ENCODE data around the gene MICAL2.

MICAL2 gene

DNA sequence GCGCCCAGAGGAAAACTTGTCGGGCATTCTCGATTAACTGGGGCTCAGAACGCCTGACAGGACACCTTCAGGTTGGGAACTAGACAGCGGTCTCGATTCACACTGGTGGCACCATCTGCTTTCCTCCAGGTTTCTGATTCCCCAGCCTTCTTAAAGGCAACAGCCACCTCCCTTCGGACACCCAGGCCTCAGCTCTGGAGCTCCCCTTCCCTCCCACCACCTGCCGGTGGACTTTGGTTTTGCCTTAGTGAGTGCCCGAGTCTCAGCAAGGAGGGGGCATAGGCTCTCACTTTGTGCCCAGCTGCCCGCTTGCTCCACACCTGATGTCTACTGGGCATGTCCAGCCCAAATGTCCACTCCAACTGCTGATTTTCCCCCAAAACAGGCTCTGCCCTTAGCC lies 156.6 kb downstream of the MICAL2 start (continued):
- TF ChIP-seq, protein P1, sequence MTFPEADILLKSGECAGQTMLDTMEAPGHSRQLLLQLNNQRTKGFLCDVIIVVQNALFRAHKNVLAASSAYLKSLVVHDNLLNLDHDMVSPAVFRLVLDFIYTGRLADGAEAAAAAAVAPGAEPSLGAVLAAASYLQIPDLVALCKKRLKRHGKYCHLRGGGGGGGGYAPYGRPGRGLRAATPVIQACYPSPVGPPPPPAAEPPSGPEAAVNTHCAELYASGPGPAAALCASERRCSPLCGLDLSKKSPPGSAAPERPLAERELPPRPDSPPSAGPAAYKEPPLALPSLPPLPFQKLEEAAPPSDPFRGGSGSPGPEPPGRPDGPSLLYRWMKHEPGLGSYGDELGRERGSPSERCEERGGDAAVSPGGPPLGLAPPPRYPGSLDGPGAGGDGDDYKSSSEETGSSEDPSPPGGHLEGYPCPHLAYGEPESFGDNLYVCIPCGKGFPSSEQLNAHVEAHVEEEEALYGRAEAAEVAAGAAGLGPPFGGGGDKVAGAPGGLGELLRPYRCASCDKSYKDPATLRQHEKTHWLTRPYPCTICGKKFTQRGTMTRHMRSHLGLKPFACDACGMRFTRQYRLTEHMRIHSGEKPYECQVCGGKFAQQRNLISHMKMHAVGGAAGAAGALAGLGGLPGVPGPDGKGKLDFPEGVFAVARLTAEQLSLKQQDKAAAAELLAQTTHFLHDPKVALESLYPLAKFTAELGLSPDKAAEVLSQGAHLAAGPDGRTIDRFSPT (tag by site-specific recombination; IDR thresholded peaks at IDR 0.05), result no peak

DNA sequence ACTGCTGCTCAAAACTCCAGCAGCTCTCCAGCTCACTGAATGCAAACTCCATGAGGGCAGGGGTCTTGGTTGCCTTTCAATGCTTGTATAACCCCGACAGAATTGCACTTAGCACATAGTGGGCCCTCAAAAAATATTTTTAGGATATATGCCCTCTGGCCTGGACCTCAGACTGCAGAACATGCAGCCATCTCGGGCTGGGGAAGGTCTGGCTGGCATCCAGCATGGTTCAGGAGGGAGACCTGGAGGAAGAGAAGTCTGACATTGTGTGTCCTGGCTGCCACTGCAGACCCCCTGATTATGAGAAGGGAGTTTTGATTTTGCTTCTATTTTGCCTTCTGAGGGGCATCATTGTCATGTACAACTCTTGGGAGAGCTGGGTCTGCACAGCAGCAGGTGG lies 157.5 kb downstream of the MICAL2 start:
- ChIA-PET POLR2A (no interaction called here), CTCF (interaction anchor here (0.7 kb wide), 1 partner anchor 33 kb away, joined by 3 read pairs; no protein-coding TSS in a partner anchor)

DNA sequence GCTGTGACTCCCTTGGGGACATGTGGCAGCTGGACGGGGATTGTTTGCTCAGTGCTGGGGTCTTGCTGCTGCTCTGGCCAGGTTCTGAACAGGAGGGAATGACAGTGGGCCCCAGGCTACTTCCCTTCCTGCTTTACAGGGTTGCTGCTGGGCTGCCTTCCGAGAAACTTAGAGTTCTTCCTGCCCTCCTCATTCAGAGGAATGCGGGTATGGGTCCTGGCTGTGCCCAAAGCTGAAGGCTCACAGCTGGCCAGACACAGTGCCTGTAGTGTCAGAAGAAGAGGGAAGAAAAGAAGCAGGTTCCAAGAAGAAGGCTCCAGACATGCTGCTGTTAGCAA lies 158.7 kb downstream of the MICAL2 start:
- no peak overlapping the region for H3K4me3 ChIP-seq (ENCODE audit: low read depth, low read length)
- no peaks in the 10 kb centered on the region for H3K36me3 ChIP-seq (ENCODE audit: control insufficient read depth in 2 of 2, insufficient read depth in 1 of 2, low read length in 2 of 2)
- POLR2A ChIA-PET, result no interaction called here
- H3K27ac ChIP-seq (ENCODE audit: extremely low read depth, low read depth, low read length), result no peak overlapping the region
- no peaks in the 10 kb centered on the region for H3K9me3 ChIP-seq (ENCODE audit: control insufficient read depth, insufficient read depth, low read depth, low read length)
- TF ChIP-seq ZFP41 (tag by site-specific recombination; IDR thresholded peaks at IDR 0.05; ENCODE audit: borderline replicate concordance), result no peak
- peak; percentile 48 for TF ChIP-seq ZIC2 (tag by site-specific recombination; IDR thresholded peaks at IDR 0.05)
- TF ChIP-seq, protein P2, sequence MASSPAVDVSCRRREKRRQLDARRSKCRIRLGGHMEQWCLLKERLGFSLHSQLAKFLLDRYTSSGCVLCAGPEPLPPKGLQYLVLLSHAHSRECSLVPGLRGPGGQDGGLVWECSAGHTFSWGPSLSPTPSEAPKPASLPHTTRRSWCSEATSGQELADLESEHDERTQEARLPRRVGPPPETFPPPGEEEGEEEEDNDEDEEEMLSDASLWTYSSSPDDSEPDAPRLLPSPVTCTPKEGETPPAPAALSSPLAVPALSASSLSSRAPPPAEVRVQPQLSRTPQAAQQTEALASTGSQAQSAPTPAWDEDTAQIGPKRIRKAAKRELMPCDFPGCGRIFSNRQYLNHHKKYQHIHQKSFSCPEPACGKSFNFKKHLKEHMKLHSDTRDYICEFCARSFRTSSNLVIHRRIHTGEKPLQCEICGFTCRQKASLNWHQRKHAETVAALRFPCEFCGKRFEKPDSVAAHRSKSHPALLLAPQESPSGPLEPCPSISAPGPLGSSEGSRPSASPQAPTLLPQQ (tag by site-specific recombination; IDR thresholded peaks at IDR 0.05), result 0 out of 2 replicates have a peak, but pooled peaks have one; percentile 45
- CTCF ChIA-PET, result interaction anchor here (0.5 to 2.0 kb wide), 3 partner anchors 221 to 464 kb away, joined by 3 to 9 read pairs (median 3); no protein-coding TSS in a partner anchor
- H3K4me1 ChIP-seq (ENCODE audit: control insufficient read depth, insufficient read depth, low read length), result no peaks in the 10 kb centered on the region

More for the DNA sequence above, 157.5 kb downstream of the MICAL2 start:
- Histone ChIP-seq H3K9me3 (ENCODE audit: control insufficient read depth, insufficient read depth, low read depth, low read length) (no peaks in the 10 kb centered on the region), H3K27ac (ENCODE audit: extremely low read depth, low read depth, low read length) (no peak overlapping the region), H3K36me3 (ENCODE audit: control insufficient read depth in 2 of 2, insufficient read depth in 1 of 2, low read length in 2 of 2) (no peaks in the 10 kb centered on the region), H3K4me3 (ENCODE audit: low read depth, low read length) (no peak overlapping the region), H3K4me1 (ENCODE audit: control insufficient read depth, insufficient read depth, low read length) (no peaks in the 10 kb centered on the region)
- TF ChIP-seq ZNF664 (tag by site-specific recombination; IDR thresholded peaks at IDR 0.05), result no peak
- TF ChIP-seq ZNF571 (tag by site-specific recombination; IDR thresholded peaks at IDR 0.05), result no peak
- no peak for TF ChIP-seq ZNF473 (tag by site-specific recombination; IDR thresholded peaks at IDR 0.05)
- TF ChIP-seq, protein P3, sequence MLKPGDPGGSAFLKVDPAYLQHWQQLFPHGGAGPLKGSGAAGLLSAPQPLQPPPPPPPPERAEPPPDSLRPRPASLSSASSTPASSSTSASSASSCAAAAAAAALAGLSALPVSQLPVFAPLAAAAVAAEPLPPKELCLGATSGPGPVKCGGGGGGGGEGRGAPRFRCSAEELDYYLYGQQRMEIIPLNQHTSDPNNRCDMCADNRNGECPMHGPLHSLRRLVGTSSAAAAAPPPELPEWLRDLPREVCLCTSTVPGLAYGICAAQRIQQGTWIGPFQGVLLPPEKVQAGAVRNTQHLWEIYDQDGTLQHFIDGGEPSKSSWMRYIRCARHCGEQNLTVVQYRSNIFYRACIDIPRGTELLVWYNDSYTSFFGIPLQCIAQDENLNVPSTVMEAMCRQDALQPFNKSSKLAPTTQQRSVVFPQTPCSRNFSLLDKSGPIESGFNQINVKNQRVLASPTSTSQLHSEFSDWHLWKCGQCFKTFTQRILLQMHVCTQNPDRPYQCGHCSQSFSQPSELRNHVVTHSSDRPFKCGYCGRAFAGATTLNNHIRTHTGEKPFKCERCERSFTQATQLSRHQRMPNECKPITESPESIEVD (tag by site-specific recombination; IDR thresholded peaks at IDR 0.05), result no peak

DNA sequence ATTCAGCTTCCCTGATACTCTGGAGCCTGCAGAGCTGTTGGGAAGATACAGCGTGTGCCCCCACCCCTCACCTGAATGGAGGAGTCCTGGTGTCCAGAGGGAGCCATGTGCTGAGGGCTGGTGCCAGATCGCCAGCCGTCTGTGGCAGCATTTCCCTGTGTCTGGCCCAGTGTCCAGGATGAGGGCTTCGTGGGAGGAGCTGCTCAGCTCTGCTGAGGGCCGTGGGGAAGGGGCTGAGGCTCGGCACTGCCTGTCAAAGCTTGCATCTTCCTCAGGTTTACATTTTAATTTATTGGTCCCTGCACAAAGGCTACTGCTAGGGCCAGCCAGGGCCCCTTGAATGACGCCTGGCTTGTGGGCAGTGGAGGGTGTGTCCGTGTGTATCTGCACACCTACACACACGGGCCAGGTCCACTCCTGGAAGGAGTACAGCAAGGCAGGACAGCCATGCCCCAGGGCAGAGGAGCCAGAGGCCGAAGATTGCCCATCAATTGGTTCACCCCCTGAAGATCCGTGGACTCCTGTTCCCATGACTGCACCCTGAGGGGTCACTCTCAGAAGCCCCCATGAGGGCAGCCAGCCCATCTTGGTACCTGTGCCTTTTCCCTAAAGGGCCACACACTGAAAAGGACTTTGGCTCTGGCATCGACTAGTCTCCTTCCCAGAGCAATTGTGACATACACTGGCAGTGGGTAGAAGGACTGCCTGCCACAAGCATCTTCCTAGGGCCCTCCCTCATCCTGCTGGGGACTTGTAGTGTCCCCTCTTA lies 159.2 kb downstream of the MICAL2 start:
- POLR2A ChIA-PET, result no interaction called here
- H3K36me3 ChIP-seq (ENCODE audit: control insufficient read depth in 2 of 2, insufficient read depth in 1 of 2, low read length in 2 of 2), result no peaks in the 10 kb centered on the region
- TF ChIP-seq, protein P4, sequence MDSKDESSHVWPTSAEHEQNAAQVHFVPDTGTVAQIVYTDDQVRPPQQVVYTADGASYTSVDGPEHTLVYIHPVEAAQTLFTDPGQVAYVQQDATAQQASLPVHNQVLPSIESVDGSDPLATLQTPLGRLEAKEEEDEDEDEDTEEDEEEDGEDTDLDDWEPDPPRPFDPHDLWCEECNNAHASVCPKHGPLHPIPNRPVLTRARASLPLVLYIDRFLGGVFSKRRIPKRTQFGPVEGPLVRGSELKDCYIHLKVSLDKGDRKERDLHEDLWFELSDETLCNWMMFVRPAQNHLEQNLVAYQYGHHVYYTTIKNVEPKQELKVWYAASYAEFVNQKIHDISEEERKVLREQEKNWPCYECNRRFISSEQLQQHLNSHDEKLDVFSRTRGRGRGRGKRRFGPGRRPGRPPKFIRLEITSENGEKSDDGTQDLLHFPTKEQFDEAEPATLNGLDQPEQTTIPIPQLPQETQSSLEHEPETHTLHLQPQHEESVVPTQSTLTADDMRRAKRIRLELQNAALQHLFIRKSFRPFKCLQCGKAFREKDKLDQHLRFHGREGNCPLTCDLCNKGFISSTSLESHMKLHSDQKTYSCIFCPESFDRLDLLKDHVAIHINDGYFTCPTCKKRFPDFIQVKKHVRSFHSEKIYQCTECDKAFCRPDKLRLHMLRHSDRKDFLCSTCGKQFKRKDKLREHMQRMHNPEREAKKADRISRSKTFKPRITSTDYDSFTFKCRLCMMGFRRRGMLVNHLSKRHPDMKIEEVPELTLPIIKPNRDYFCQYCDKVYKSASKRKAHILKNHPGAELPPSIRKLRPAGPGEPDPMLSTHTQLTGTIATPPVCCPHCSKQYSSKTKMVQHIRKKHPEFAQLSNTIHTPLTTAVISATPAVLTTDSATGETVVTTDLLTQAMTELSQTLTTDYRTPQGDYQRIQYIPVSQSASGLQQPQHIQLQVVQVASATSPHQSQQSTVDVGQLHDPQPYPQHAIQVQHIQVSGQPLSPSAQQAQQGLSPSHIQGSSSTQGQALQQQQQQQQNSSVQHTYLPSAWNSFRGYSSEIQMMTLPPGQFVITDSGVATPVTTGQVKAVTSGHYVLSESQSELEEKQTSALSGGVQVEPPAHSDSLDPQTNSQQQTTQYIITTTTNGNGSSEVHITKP (tag by site-specific recombination; IDR thresholded peaks at IDR 0.05), result peak; percentile 28; the same call in 1 of the 2 replicates
- TF ChIP-seq PRDM1 (tag by site-specific recombination; IDR thresholded peaks at IDR 0.05), result no peak
- CTCF ChIA-PET, result interaction anchor here (0.5 to 3.6 kb wide), 5 partner anchors 12 to 464 kb away, joined by 3 to 18 read pairs (median 3); no protein-coding TSS in a partner anchor
- no peaks in the 10 kb centered on the region for H3K9me3 ChIP-seq (ENCODE audit: control insufficient read depth, insufficient read depth, low read depth, low read length)
- no peak overlapping the region for H3K27ac ChIP-seq (ENCODE audit: extremely low read depth, low read depth, low read length)
- no peaks in the 10 kb centered on the region for H3K4me1 ChIP-seq (ENCODE audit: control insufficient read depth, insufficient read depth, low read length)
- H3K4me3 ChIP-seq (ENCODE audit: low read depth, low read length), result no peak overlapping the region

Measured in HEK293 (cell line).